ENCODE measurements around the gene RAPGEF5.

Gene RAPGEF5

DNA sequence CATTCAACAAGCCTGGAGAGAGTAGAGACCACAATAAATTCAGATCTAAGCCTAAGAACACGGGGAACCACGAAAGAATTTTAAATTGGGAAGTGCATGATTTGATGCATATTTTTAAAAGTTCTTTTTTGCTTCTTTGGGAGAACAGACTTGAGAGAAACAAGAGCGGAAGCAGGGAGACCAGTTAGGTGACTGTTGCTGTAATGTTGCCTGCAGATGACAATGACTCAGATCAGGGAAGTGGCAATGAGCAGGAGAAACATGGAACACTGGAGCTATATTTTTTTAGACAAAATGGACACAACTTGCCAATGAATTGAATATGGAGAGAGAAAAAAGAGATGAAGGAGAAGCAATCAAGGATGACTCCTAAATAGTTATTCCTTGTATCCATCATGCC is 125.1 kb downstream of the RAPGEF5 start:
- no peak for TF ChIP-seq FOXP2 (optimal IDR thresholded peaks at IDR 0.05; ENCODE audit: control extremely low read depth, extremely low read length, insufficient read depth)
- TF ChIP-seq POLR2AphosphoS5 (IDR thresholded peaks at IDR 0.05; ENCODE audit: borderline replicate concordance, low read depth, low read length) = no peak
- TF ChIP-seq EZH2 (IDR thresholded peaks at IDR 0.05) = no peak
- Histone ChIP-seq H3K9me3 (ENCODE audit: low read depth, low read length) (no peaks in the 10 kb centered on the region), H3K9ac (ENCODE audit: insufficient read length) (no peak overlapping the region), H3K4me3 (no peak overlapping the region), H3K27ac (no peak overlapping the region), H3K36me3 (ENCODE audit: insufficient read depth, low read length) (no peaks in the 10 kb centered on the region)
- no peak for DNase-seq (ENCODE audit: low read depth, low spot score)

DNA sequence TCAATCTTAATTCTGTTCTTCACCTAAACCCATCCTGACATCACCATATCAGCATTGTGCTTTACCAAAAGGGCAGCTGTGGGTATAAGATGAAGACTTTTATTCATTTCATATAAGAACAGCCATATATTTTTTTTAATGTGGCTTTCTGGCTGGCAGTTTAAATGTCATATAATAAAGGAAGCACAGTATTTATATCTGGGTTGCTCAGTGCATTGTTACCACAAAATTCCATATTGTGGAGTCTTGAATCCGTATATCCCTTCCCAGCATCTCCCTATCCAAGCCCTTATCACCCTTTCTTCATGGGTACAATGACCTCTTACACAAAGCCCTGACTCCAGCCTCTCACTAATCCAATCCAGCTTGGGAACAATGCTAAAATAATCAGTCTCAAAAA is 125.8 kb downstream of the RAPGEF5 start:
- DNase-seq (ENCODE audit: low read depth, low spot score) = no peak
- H3K4me3 ChIP-seq = no peak overlapping the region
- no peaks in the 10 kb centered on the region for H3K9me3 ChIP-seq (ENCODE audit: low read depth, low read length)
- H3K27ac ChIP-seq = no peak overlapping the region
- H3K9ac ChIP-seq (ENCODE audit: insufficient read length) = no peak overlapping the region
- TF ChIP-seq FOXP2 (optimal IDR thresholded peaks at IDR 0.05; ENCODE audit: control extremely low read depth, extremely low read length, insufficient read depth) (no peak), POLR2AphosphoS5 (IDR thresholded peaks at IDR 0.05; ENCODE audit: borderline replicate concordance, low read depth, low read length) (no peak), EZH2 (IDR thresholded peaks at IDR 0.05) (no peak)
- H3K36me3 ChIP-seq (ENCODE audit: insufficient read depth, low read length) = no peaks in the 10 kb centered on the region

DNA sequence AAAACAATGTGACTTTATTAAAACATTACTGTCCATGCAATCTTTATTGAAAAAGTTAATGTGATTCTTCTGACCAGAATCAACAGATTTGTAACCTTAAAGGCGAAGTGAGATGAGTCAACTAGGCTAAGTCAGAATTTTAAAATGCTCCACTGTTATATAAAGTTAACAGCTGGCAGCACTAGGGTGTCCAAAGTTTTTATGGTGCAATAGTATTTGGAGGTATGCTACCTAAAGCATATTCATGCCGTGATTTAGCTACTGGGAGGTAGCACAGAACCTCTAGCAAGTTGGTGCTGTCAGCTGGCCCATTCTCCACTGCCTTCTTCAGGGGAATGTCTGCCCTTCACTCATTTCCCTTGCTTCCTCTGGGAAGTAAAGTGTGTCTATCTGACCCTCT is 126.7 kb downstream of the RAPGEF5 start:
- Histone ChIP-seq H3K27ac (no peak overlapping the region), H3K36me3 (ENCODE audit: insufficient read depth, low read length) (no peaks in the 10 kb centered on the region), H3K9ac (ENCODE audit: insufficient read length) (no peak overlapping the region), H3K4me3 (no peak overlapping the region), H3K9me3 (ENCODE audit: low read depth, low read length) (no peaks in the 10 kb centered on the region)
- no peak for DNase-seq (ENCODE audit: low read depth, low spot score)
- TF ChIP-seq EZH2 (IDR thresholded peaks at IDR 0.05) (no peak), POLR2AphosphoS5 (IDR thresholded peaks at IDR 0.05; ENCODE audit: borderline replicate concordance, low read depth, low read length) (no peak)

DNA sequence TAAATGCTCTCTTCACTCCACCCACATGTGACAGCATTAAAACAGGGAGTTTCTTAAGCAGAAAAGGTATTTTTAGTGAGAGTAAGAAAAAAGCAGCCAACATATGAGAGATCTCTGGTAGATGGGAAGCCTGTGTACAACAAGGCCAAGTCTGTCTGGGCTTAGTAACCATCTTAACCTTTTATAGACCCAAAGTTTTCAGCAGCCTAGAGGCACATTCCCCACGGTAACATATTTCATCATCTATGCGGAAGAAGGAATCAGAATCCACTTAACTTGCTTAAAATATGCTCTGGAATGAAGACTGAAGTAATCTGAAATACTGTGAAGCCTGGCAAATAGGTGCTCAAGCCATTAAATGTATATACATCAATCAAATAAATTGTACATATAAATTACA is 127.8 kb downstream of the RAPGEF5 start:
- no peak for TF ChIP-seq EZH2 (IDR thresholded peaks at IDR 0.05)
- no peak for TF ChIP-seq FOXP2 (optimal IDR thresholded peaks at IDR 0.05; ENCODE audit: control extremely low read depth, extremely low read length, insufficient read depth)
- no peak for TF ChIP-seq POLR2AphosphoS5 (IDR thresholded peaks at IDR 0.05; ENCODE audit: borderline replicate concordance, low read depth, low read length)
- Histone ChIP-seq H3K27ac (no peak overlapping the region), H3K4me3 (no peak overlapping the region), H3K36me3 (ENCODE audit: insufficient read depth, low read length) (no peaks in the 10 kb centered on the region), H3K9ac (ENCODE audit: insufficient read length) (no peak overlapping the region), H3K9me3 (ENCODE audit: low read depth, low read length) (no peaks in the 10 kb centered on the region)
- DNase-seq (ENCODE audit: low read depth, low spot score) = no peak

DNA sequence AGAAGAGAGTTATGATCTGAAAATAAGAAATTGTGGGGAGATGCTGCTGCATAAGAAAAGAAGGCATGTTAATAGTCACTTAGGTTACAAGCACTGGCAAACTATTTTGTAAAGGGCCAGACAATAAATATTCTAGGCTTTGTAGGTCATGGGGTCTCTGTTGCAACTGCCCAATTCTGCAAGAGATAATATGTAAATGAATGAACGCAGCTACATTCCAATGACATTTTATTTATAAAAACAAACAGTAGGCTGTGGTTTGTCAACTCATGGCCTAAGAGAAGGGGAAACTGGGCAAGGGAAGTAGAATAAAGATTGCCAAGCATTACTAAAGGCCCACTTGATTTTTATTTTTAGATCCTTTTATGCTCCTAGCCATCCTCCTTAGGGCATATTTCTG is 133.1 kb downstream of the RAPGEF5 start:
- Histone ChIP-seq H3K36me3 (ENCODE audit: insufficient read depth, low read length) (no peaks in the 10 kb centered on the region), H3K4me3 (no peak overlapping the region), H3K27ac (no peak overlapping the region), H3K9me3 (ENCODE audit: low read depth, low read length) (no peaks in the 10 kb centered on the region), H3K9ac (ENCODE audit: insufficient read length) (no peak overlapping the region)
- TF ChIP-seq POLR2AphosphoS5 (IDR thresholded peaks at IDR 0.05; ENCODE audit: borderline replicate concordance, low read depth, low read length) (no peak), FOXP2 (optimal IDR thresholded peaks at IDR 0.05; ENCODE audit: control extremely low read depth, extremely low read length, insufficient read depth) (no peak), EZH2 (IDR thresholded peaks at IDR 0.05) (no peak)
- no peak for DNase-seq (ENCODE audit: low read depth, low spot score)

DNA sequence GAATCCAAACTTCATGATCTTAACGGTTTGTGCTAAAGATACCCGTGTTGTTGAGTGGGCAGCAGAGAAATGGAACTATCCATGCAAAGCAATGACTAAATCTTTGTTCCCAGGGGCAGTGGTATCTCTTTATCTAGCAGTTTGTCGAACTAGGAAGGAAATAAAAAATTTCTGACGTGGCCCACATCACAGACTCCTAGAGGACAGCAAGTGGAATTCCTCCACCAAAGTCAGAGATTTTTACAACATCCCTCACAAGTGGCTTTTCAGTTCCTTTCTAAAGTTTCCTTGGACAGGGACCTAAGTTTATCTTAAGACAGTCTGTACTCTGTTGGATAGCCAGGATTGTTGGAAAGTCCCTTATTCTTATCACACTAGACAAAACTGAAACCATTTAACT is 136.0 kb downstream of the RAPGEF5 start:
- no peak for DNase-seq (ENCODE audit: low read depth, low spot score)
- Histone ChIP-seq H3K27ac (no peak overlapping the region), H3K9ac (ENCODE audit: insufficient read length) (no peak overlapping the region), H3K4me3 (no peak overlapping the region), H3K9me3 (ENCODE audit: low read depth, low read length) (no peaks in the 10 kb centered on the region), H3K36me3 (ENCODE audit: insufficient read depth, low read length) (no peaks in the 10 kb centered on the region)
- TF ChIP-seq FOXP2 (optimal IDR thresholded peaks at IDR 0.05; ENCODE audit: control extremely low read depth, extremely low read length, insufficient read depth) = no peak
- TF ChIP-seq POLR2AphosphoS5 (IDR thresholded peaks at IDR 0.05; ENCODE audit: borderline replicate concordance, low read depth, low read length) = no peak
- no peak for TF ChIP-seq EZH2 (IDR thresholded peaks at IDR 0.05)

DNA sequence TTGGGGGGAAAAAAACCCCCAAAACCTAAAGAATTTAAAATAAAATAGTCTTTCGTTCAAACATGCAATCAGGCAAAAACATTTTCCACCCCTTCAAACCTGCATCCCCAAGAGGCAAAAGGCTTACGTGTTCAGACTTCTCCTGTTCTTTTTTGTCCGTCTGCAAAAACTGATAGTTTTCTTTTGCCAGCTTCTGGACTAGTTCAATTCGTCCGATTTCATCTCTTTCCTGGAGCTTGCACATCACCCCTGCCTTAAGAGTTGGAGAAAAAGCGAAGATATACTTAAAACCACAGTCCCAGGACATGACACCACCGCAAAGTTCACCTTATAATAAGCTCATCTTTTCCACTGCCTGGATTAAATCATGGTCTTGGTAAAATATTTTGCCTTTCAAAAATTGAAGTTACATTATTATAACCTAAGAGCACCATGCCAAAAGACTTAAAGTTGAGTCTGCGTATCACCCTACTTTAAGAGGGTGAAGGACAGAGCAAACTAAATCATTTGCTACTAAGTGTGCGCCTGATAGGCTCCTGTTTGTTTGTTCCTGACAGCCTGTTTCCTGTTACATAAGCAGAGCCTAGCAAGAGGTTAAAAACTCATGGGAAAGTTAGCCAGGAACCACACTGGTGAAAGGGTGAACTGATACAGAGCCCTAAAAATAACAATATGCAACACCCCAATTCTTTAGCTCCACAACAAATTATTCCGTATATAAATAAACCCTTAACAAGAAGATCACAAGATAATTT is 137.0 kb downstream of the RAPGEF5 start:
- no peak overlapping the region for H3K27ac ChIP-seq
- H3K4me3 ChIP-seq = no peak overlapping the region
- H3K36me3 ChIP-seq (ENCODE audit: insufficient read depth, low read length) = no peaks in the 10 kb centered on the region
- H3K9ac ChIP-seq (ENCODE audit: insufficient read length) = no peak overlapping the region
- DNase-seq (ENCODE audit: low read depth, low spot score) = no peak
- TF ChIP-seq EZH2 (IDR thresholded peaks at IDR 0.05) (no peak), POLR2AphosphoS5 (IDR thresholded peaks at IDR 0.05; ENCODE audit: borderline replicate concordance, low read depth, low read length) (no peak), FOXP2 (optimal IDR thresholded peaks at IDR 0.05; ENCODE audit: control extremely low read depth, extremely low read length, insufficient read depth) (no peak)
- no peaks in the 10 kb centered on the region for H3K9me3 ChIP-seq (ENCODE audit: low read depth, low read length)

DNA sequence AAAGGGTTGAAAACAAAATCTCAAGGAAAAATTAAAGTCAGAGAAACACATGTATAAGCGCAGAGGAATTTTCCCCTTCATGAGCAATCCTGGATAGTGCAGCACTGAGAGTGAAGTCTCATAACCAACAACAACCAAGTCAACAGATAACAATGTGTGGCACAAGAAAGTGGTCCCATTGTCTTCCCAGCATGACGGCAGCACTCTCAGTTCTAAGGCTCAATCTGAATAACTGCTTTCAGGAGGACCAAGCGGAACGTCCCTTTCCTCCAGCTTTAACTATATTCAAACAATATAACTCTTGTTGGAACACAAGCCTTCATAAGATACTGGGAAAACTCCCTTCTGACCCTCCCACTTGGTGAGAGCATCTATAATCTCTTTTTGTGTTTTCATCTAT is 137.9 kb downstream of the RAPGEF5 start:
- TF ChIP-seq POLR2AphosphoS5 (IDR thresholded peaks at IDR 0.05; ENCODE audit: borderline replicate concordance, low read depth, low read length) = no peak
- TF ChIP-seq EZH2 (IDR thresholded peaks at IDR 0.05) = no peak
- TF ChIP-seq FOXP2 (optimal IDR thresholded peaks at IDR 0.05; ENCODE audit: control extremely low read depth, extremely low read length, insufficient read depth) = no peak
- Histone ChIP-seq H3K36me3 (ENCODE audit: insufficient read depth, low read length) (no peaks in the 10 kb centered on the region), H3K9ac (ENCODE audit: insufficient read length) (no peak overlapping the region), H3K4me3 (no peak overlapping the region), H3K9me3 (ENCODE audit: low read depth, low read length) (no peaks in the 10 kb centered on the region), H3K27ac (no peak overlapping the region)
- no peak for DNase-seq (ENCODE audit: low read depth, low spot score)
